Upper lobe of left lung (tissue), 4 donors: Measurements from ENCODE around the gene ZNF93.

Source experiments
- EP300 ChIP-seq, 4 donors: sonication (generic); formaldehyde crosslinking; IDR thresholded peaks; one replicate each; pipeline ENCODE4 v1.5.1; 2017; ENCODE audit warnings: antibody characterized with exemption in 4 of 4, control low read depth in 2 of 4
- POLR2A ChIP-seq, 4 donors: fragments of 450-650 bp; IDR thresholded peaks; one replicate each; pipeline ENCODE4 v1.5.1; 2016 to 2017; ENCODE audit warnings: antibody characterized with exemption in 4 of 4, mild to moderate bottlenecking in 2 of 4

DNA sequence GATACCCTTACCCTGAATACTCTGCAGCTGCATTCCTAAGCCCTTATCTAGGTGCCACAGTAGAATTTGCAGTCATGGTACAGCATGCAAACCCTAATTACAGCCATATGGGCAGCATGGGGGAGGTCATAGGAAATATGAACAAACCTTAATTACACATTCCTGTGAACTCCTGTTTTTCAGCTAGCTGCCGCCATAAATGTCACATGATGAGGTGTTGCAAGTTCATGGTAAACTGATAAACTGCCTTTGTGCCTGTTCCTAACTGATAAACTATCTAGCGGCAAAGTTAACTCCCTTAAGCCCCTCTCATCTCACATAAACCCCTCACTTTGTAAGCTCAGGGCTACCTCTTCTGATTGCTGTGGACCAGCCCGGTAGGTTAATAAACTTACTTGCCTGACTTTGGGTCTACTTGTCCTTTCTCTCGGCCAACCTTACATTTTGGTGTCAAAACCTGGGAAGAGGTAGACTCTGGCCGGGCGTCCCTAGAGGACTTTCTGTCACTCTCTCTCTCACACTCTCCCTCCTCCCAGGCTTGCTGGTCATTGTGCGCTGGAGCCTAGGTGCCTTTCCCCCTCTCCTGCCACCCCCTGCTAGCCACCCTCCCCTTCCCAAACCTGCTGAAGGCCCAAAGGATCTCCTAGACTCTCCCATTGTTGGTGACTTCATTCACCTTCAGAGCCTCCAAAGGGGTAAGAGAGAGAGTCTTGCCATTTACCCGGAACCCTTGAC is 43.3 kb downstream of the ZNF93 start:
- no peak for TF ChIP-seq POLR2A (IDR thresholded peaks at IDR 0.05)
- no peak for TF ChIP-seq EP300 (IDR thresholded peaks at IDR 0.05)
